Regular cardiac myocyte (primary cell): ENCODE measurements around the gene CDO1. TPM values are rescaled to one million over a fixed set of nuclear protein-coding genes. Genes with fewer than 3 reads are reported as not detected.

Experiments
- total RNA-seq: library from RNA; depleted of rRNA; stranded (reverse); fragments of >200 nt; gene quantifications from 2 replicates; pipeline ENCODE4 v1.2.3, GENCODE V29; 2014

Gene CDO1
- total RNA-seq = 1.5 and 3.4 TPM in 2 replicates

DNA sequence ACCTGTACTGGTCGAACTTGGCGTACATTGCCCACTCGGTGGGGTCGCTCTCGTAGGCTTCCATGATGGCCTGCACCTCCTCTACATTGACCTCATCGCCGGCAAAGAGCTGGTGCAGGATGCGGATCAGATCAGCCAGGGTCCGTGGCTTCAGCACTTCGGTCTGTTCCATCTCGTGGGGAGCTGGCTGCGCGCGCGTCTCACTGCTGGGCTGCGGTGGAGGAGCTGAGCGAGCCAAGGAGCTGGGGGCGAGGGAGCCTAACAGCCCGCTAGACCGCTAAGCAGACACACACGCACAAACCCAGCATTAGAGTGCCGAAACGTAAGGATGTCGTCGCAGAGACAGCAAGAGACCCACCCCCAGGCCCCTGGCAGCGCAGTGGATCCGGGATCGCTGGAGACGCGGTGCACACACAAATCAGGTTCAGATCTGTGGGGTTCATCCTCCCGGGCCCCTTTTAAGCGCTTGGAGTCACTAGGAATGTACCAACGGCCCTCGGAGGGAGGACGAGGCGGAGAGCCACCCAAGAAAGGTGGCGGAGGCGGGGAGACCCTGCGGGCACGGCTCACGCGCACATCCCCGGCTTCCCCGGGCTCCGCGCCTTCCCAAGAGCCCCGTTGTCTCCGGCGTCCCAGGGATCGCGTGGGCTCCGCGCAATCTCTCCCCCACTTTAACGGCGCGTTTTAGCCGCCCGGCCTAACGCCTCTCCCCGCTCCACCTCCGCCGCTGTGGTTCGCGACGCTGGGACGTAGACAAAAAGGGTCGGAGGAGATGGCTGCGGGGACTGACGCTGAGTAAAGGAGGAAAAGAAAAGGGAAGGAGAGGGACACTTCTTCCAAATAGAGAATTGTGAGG is at the start of gene CDO1:
Gene CDO1, minus strand, starts transcription at position 434 of the 856 bp plus-strand sequence. Its CDS starts 262 bp downstream, at position 172.

DNA sequence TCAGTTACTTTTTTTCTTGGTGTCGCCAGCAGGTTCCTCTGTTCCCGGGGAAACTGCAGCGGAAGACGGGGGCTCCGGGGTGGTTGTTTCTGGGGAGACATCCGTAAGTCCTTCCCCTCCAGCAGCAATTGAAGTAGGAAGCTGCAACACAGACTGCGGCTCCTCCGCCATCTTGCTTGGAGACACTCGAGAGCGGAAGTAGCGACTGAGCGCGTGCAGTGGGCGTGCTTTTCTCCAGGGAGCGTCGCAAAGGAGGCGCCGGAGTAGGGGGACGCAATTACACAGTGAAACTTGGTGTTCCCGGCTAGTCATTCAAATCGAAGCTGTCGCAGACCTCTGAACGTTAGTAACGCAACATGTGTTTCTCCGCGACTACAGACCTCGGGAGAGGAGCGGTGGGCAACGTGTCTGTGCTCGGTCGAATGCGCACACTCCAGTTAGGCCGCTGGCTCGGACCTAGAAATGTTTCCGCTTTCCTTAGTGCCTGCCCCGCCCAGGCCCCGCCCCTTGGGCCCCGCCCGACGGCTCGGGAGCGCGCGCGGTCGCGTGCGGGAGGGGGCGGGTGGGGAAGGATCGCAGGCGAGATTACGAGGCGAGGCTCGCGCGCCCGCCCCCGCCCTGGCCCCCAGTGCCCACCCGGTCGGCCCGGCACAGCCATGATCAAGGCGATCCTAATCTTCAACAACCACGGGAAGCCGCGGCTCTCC is 25.1 kb upstream of the CDO1 start, which contains the start of the genes AP3S1 and ATG12:
Gene AP3S1, plus strand, starts transcription at position 554 of the 707 bp plus-strand sequence. Its CDS starts 103 bp downstream, at position 657.
Gene ATG12, minus strand, starts transcription at position 184 of the 707 bp plus-strand sequence. Its CDS starts 13 bp downstream, at position 171.

Other genes starting within 250 kb of the CDO1 start
- gene TICAM2, start 214.2 kb downstream of the CDO1 start, total RNA-seq = 3.1 and 6.3 TPM in 2 replicates
- 214 and 242 TPM in 2 replicates for gene TMED7, start 190.6 kb downstream of the CDO1 start, total RNA-seq
- 57.1 and 80.9 TPM in 2 replicates for gene ATG12, start 24.9 kb upstream of the CDO1 start, total RNA-seq
- gene AP3S1, start 25.3 kb upstream of the CDO1 start, total RNA-seq = 118 and 121 TPM in 2 replicates
- under 0.01 and 0.19 TPM in 2 replicates for gene LVRN, start 145.8 kb upstream of the CDO1 start, total RNA-seq
- gene ARL14EPL, start 215.8 kb upstream of the CDO1 start, total RNA-seq = 0.19 TPM in 1 of 2 replicates, not detected in the other